ENCODE measurements around the gene IQGAP2. TPM values are rescaled to one million over a fixed set of nuclear protein-coding genes. Genes with fewer than 3 reads are reported as not detected.

Gene IQGAP2
- total RNA-seq, 1 experiment from 2014 or later, result 0.59 TPM

DNA sequence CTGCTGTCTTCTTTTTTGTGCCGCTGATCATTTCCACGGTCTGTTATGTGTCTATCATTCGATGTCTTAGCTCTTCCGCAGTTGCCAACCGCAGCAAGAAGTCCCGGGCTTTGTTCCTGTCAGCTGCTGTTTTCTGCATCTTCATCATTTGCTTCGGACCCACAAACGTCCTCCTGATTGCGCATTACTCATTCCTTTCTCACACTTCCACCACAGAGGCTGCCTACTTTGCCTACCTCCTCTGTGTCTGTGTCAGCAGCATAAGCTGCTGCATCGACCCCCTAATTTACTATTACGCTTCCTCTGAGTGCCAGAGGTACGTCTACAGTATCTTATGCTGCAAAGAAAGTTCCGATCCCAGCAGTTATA lies 329.9 kb downstream of the IQGAP2 start:
- ATAC-seq, result no peak
- TF ChIP-seq SIN3A (IDR thresholded peaks at IDR 0.05; ENCODE audit: borderline replicate concordance, insufficient read depth, low read depth, low read length) (no peak), TCF7L2 (IDR thresholded peaks at IDR 0.05; ENCODE audit: low read depth, low read length) (no peak), POLR2AphosphoS5 (IDR thresholded peaks at IDR 0.05; ENCODE audit: low read depth, low read length) (no peak)
- TF ChIP-seq, protein P1, sequence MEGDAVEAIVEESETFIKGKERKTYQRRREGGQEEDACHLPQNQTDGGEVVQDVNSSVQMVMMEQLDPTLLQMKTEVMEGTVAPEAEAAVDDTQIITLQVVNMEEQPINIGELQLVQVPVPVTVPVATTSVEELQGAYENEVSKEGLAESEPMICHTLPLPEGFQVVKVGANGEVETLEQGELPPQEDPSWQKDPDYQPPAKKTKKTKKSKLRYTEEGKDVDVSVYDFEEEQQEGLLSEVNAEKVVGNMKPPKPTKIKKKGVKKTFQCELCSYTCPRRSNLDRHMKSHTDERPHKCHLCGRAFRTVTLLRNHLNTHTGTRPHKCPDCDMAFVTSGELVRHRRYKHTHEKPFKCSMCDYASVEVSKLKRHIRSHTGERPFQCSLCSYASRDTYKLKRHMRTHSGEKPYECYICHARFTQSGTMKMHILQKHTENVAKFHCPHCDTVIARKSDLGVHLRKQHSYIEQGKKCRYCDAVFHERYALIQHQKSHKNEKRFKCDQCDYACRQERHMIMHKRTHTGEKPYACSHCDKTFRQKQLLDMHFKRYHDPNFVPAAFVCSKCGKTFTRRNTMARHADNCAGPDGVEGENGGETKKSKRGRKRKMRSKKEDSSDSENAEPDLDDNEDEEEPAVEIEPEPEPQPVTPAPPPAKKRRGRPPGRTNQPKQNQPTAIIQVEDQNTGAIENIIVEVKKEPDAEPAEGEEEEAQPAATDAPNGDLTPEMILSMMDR (IDR thresholded peaks at IDR 0.05), result no peak
- TF ChIP-seq, protein P2, sequence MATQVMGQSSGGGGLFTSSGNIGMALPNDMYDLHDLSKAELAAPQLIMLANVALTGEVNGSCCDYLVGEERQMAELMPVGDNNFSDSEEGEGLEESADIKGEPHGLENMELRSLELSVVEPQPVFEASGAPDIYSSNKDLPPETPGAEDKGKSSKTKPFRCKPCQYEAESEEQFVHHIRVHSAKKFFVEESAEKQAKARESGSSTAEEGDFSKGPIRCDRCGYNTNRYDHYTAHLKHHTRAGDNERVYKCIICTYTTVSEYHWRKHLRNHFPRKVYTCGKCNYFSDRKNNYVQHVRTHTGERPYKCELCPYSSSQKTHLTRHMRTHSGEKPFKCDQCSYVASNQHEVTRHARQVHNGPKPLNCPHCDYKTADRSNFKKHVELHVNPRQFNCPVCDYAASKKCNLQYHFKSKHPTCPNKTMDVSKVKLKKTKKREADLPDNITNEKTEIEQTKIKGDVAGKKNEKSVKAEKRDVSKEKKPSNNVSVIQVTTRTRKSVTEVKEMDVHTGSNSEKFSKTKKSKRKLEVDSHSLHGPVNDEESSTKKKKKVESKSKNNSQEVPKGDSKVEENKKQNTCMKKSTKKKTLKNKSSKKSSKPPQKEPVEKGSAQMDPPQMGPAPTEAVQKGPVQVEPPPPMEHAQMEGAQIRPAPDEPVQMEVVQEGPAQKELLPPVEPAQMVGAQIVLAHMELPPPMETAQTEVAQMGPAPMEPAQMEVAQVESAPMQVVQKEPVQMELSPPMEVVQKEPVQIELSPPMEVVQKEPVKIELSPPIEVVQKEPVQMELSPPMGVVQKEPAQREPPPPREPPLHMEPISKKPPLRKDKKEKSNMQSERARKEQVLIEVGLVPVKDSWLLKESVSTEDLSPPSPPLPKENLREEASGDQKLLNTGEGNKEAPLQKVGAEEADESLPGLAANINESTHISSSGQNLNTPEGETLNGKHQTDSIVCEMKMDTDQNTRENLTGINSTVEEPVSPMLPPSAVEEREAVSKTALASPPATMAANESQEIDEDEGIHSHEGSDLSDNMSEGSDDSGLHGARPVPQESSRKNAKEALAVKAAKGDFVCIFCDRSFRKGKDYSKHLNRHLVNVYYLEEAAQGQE (IDR thresholded peaks at IDR 0.05; ENCODE audit: insufficient read depth in 1 of 2, low read depth in 2 of 2, low read length in 1 of 2), result no peak
- in situ Hi-C loops (cut with HindIII; ENCODE audit: low pct_unique_long_range_greater_than_20kb, low sequenced_read_pairs), result no loop called here
- no peak overlapping the region for H3K4me3 ChIP-seq (ENCODE audit: low read depth in 2 of 2, low read length in 2 of 2)
- no peaks in the 10 kb centered on the region for H3K36me3 ChIP-seq (ENCODE audit: control insufficient read depth, insufficient read depth, low read length)
- CTCF ChIA-PET, result interaction anchor here (0.6 kb wide), 1 partner anchor 90 kb away, joined by 4 read pairs; no protein-coding TSS in a partner anchor
- no peak for DNase-seq (ENCODE audit: low read depth, low spot score)
- no peaks in the 10 kb centered on the region for H3K27me3 ChIP-seq (ENCODE audit: control insufficient read depth, insufficient read depth, low read length)
- intact Hi-C loops (cut with micrococcal nuclease; ENCODE audit: unreplicated experiment), result no loop called here
- H3K27ac ChIP-seq (ENCODE audit: low read length), result no peak overlapping the region
- no peaks in the 10 kb centered on the region; the same call in 1 of the 2 replicates for H3K4me1 ChIP-seq (ENCODE audit: control insufficient read depth, insufficient read depth, low read length)
- BruUV-seq (replicated peaks), result no TSS peak
- POLR2A ChIA-PET, result no interaction called here
- H3K9me3 ChIP-seq (ENCODE audit: control insufficient read depth, insufficient read depth, low read depth, low read length), result peaks cover 16% of the 10 kb centered on the region; the same call in 1 of the 2 replicates

DNA sequence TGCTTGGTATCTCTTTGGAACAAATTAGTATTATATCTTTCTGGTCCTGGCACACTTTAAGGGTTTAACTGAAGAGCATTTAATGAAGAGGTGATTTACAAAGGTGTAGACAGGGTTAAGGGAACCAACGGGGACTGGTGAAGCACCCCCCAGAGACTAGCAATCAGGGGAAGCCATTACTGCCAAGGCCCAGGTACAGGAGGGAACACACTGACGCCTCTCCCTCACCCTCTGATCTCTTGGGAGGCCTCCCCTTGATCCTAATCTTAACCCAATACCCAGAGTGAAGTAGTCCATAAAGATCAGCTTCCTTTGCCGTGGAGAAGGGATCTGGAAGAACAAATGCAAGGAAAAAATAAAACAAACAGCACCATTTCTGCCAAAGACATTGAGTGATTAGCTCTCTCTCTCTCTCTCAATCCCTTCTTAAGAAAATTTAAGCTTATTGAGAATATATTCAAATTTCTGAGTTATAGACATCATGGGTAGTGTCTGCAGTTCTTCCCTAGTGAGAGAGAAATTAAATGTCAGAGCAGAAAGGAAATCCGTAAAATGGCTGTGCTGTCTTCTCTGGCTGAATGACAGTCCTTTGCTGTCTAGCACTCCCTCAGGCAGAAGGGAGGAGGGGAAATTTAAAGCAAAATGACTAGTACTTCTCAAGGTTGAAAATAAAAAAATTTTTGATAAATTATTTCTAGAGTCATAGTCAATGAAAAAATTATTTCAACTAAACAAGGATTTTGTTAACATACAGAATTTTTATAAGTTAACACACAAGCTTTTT lies 332.9 kb downstream of the IQGAP2 start:
- no peaks in the 10 kb centered on the region for H3K36me3 ChIP-seq (ENCODE audit: control insufficient read depth, insufficient read depth, low read length)
- CTCF ChIA-PET, result no interaction called here
- in situ Hi-C loops (cut with HindIII; ENCODE audit: low pct_unique_long_range_greater_than_20kb, low sequenced_read_pairs), result no loop called here
- H3K4me1 ChIP-seq (ENCODE audit: control insufficient read depth, insufficient read depth, low read length), result peaks cover 7% of the 10 kb centered on the region; the same call in 1 of the 2 replicates
- no peaks in the 10 kb centered on the region for H3K27me3 ChIP-seq (ENCODE audit: control insufficient read depth, insufficient read depth, low read length)
- H3K9me3 ChIP-seq (ENCODE audit: control insufficient read depth, insufficient read depth, low read depth, low read length), result no peaks in the 10 kb centered on the region
- no TSS peak for BruUV-seq (replicated peaks)
- DNase-seq (ENCODE audit: low read depth, low spot score), result no peak
- TF ChIP-seq, protein P2 (IDR thresholded peaks at IDR 0.05; ENCODE audit: insufficient read depth in 1 of 2, low read depth in 2 of 2, low read length in 1 of 2), result no peak
- no peak for TF ChIP-seq POLR2AphosphoS5 (IDR thresholded peaks at IDR 0.05; ENCODE audit: low read depth, low read length)
- no peak for TF ChIP-seq SIN3A (IDR thresholded peaks at IDR 0.05; ENCODE audit: borderline replicate concordance, insufficient read depth, low read depth, low read length)
- TF ChIP-seq TCF7L2 (IDR thresholded peaks at IDR 0.05; ENCODE audit: low read depth, low read length), result no peak
- TF ChIP-seq, protein P1 (IDR thresholded peaks at IDR 0.05), result no peak
- no peak for ATAC-seq
- no peak overlapping the region; the same call in 1 of the 2 replicates for H3K27ac ChIP-seq (ENCODE audit: low read length)
- POLR2A ChIA-PET, result interaction anchor here (0.6 kb wide), 1 partner anchor 122 kb away, joined by 11 read pairs; no protein-coding TSS in a partner anchor
- intact Hi-C loops (cut with micrococcal nuclease; ENCODE audit: unreplicated experiment), result no loop called here
- H3K4me3 ChIP-seq (ENCODE audit: low read depth in 2 of 2, low read length in 2 of 2), result no peak overlapping the region
